SU-DHL-6 (cell line): Measurements from ENCODE around the gene NR0B1.

Experiments
- CTCF ChIP-seq: fragments of 200-600 bp; sonication (generic); IDR thresholded peaks from one replicate; pipeline ENCODE4 v1.5.1; 2017; ENCODE audit warnings: antibody characterized with exemption, mild to moderate bottlenecking, low read length, moderate library complexity; ENCODE audit not compliant: insufficient read depth, poor library complexity, severe bottlenecking
- EZH2phosphoT487 ChIP-seq: fragments of 200-600 bp; sonication (generic), shearing (Covaris generic); conservative IDR thresholded peaks from 2 replicates; pipeline ENCODE4 v1.6.1; 2018; ENCODE audit warnings: mild to moderate bottlenecking, antibody characterized with exemption, low read length, moderate library complexity, mixed read lengths

DNA sequence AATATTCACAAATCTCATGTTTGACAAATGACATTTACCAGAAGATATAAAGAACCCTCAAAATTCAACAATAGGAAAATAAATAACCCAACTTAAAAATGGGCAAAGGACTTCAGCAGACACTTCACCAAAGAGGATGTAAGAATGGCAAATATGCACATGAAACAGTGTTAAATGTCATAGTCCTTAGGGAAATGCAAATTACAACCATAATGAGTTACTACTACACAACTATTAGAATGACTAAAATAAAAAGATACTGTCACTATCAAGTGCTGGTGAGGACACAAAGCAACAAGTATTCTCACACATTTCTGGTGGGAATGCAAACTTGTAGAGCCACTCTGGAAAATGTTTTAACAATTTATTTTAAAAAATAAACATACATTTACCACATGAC is 40.8 kb upstream of the NR0B1 start:
- TF ChIP-seq CTCF (no peak), EZH2phosphoT487 (no peak)
